ENCODE data around the gene COLEC12.

The COLEC12 gene

DNA sequence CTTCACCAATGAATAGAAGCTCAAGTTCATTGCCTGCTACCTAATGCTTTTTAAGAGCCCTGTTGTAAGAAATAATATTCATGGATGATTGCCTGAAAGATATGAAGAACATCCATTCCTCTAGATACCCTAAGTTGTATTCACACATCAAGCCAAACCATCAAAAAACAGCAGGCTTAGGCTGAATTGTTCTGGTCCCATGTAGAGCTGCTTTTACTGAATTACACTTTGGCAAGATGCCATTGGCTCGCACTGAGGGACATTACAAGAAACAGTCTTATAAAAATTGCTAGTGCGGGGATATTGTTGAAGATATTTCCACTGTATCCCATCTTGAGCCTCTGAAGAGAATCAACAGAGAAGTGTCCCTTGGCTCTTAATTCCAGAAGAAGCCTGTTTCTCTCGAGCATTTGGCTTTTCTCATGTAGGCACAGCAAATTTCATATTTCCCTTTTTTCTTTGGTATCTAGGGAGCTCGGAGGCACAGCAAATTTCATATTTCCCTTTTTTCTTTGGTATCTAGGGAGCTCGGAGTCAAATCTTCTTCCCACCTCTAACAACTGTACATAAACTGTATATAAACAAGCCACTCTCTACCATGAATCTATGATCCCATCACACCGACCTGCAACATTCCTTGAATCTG, 107.5 kb downstream of the COLEC12 start:
- in situ Hi-C loops (cut with MboI; ENCODE audit: low sequenced_read_pairs), result no loop called here

DNA sequence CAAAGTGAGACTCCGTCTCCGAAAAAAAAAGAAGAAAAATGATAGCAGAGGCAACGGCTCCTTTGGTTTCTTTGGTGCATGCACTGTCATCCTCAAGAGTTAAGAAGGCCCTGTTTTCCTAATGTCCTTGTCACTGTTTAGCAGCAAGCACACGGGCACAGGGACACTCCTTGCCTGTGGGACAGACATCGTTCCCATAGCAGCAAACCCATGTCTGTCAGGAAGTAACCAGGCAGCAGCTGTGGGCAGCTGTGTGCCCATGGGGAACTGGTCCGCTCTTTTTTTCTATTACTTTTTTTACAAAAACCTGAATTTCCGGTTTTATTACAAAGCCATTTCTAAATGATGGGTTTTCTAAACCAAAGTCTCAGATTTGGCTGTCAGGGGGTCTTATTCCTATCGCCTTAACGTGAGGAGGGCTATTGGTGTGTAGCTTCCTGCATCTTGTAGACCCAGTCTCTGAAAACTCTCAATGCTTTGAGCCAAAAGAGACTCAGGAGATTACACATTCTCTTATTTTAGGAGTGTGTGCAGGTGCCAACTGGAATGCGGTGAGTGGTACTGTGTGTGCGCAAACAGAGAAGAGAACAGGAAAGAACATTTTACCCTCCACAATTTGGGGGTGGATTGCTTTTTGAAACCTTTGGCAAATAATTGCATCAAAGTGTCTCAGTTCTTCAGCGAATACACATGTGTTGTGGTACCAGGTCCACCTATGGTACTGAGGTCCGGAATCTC, 109.6 kb downstream of the COLEC12 start:
- in situ Hi-C loops (cut with MboI; ENCODE audit: low sequenced_read_pairs), result no loop called here

DNA sequence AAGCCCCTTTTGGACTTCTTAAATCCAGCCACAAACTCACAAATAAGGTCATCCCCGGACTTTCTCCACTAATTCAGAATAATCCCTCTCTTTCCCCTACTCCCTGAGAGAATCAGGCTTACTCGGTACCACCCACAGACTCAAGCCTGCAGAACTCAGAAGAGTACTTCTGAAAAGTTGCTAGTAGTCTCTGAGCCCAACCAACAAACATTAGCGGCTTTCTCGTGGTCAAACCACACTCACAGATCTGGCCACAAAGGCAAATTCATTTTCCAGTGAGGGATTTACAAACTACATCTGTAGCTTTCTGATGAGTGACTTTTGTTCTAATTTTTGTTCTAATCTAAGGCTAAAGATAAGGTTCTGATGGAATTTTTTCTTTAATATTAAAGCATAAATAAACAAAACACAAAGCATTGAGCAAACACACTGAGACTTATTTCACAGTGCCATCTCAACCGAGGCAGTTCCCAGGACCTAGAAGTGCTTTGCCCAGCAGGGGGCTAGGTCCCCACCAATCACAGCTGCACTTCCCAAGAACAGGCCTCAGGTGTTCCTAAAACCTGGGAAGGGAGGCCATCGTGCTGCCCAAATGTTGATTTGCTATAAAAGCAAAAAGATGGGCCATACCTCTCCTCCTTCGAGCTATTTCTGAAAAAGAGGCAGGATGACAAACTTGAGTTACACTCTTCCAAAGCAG, 110.7 kb downstream of the COLEC12 start:
- in situ Hi-C loops (cut with MboI; ENCODE audit: low sequenced_read_pairs), result no loop called here

DNA sequence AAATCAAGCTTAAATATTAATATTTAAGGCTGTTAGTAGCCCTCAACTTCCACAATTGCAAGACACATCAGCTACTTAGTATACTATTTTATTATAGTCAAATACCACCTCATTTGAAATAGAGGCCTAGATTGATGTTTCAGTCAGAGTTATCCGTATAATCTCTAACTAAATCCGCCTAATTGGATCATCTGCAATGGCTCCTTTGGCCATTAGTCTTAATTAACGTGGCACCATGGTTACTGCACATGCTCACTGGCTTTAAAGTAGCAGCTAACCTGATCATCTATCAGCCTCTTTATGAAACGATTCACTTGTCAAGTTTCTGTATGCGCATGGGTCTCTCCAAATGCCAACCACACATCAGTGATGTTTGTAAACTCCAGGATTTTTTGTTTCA, 112.3 kb downstream of the COLEC12 start:
- in situ Hi-C loops (cut with MboI; ENCODE audit: low sequenced_read_pairs), result no loop called here

DNA sequence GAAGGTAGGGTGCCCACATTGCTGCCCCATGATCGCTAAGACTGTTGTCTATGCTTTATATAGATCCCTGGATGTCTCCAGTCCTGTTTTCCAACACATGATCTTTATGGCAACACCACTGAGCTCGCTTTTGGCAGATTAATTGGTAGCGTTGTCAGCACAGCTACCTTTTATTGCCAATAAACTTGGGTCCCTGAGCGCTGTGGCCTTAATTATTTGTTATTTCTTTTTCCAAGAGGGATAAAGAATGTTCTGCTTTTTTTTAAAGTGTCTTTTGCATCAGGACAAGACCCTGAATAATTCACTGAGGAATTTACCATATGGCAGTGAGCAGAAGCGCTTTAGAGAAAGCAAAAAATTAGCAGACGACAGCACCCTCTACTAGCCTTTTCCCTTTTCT, 113.5 kb downstream of the COLEC12 start:
- in situ Hi-C loops (cut with MboI; ENCODE audit: low sequenced_read_pairs), result no loop called here

DNA sequence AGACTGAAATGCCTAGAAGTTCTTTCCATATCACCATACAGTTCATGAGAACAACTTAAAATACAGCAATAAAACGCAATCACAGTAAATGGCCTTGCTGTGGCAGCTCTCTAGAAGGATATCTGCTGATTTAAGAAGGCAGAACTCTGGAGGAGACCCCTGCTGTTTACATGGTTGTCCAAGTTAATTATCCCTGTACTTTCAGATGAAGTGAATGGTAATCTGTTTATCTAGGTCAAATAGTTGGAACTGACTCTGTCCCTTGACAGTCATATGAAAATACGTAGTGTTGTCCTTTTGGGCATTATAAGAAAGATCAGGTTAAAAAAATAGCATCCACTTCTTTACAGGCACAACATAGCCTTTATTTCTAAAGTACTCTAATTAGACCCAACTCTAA, 115.6 kb downstream of the COLEC12 start:
- in situ Hi-C loops (cut with MboI; ENCODE audit: low sequenced_read_pairs), result no loop called here

DNA sequence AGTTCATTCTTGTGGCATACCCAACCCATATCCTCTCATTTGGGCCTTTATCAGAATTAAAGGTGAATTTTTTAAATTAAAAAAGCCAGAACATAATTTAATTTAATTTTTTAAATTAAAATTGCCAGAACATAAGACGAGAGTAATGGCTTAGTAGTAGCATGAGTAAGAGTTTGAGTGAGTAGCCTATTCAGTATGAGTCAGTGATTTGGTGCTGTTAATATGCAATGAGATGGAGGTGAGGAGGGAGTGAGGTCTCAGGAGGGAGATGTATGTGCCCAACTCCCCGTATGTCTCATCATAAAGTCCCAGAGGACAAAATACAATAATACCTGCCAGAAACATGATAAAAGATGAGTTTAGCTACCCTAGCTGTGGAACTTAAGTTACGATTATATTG, 117.4 kb downstream of the COLEC12 start:
- in situ Hi-C loops (cut with MboI; ENCODE audit: low sequenced_read_pairs), result no loop called here

DNA sequence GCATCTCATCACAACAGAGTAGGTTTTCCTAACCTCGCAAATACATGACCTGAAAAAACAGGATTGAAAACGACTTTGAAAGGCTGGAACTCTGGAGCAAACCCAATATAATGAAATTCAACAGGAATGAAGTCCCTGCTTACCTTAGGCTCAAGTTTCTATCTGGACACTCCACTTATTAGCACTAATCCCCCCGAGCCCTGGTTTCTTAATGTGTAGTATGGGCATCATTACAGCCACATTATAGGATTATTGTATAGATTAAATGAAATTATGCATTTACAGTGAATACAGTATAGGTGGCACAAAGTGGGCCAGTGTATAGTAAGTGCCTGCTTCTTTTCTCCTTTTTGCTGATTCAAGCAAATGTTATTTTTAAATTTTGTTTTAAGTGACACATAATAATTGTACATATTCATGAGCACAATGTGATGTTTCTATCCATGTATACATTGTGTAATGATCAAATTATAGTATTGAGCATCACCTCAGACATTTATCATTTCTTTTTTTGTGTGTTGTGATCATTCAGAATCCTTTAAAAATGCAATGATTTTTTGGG, 118.0 kb downstream of the COLEC12 start:
- in situ Hi-C loops (cut with MboI; ENCODE audit: low sequenced_read_pairs), result no loop called here

DNA sequence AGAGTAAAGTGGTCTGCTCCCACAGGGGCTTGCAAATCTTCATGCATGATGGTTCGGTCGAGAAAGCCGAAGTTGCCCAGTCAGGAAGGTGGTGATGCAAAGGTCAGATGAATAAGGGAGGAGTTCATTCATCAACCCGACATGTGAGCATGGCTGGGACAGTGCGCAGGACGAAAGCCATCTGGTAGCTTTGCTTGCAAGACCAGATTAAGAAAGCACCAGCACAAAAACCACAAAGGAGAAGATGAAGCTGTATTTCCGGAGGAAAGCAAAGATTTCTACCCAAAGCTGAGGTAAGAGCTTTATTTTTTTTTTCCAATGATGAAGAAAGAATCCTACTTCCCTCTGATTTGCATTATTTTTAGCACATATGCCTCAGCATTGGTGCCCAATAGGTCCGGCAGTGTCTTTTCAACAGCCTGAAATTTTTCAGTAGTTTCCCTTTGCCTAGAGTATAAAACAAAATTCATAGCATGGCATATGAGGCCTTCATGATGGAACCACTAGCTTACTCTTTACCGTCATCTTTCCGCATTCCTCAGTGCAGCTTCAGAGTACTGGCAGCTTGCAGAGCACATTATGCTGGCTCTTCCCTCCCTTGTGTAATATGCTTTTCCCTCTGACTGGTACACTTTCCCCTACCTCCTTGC, 120.7 kb downstream of the COLEC12 start:
- in situ Hi-C loops (cut with MboI; ENCODE audit: low sequenced_read_pairs), result no loop called here

DNA sequence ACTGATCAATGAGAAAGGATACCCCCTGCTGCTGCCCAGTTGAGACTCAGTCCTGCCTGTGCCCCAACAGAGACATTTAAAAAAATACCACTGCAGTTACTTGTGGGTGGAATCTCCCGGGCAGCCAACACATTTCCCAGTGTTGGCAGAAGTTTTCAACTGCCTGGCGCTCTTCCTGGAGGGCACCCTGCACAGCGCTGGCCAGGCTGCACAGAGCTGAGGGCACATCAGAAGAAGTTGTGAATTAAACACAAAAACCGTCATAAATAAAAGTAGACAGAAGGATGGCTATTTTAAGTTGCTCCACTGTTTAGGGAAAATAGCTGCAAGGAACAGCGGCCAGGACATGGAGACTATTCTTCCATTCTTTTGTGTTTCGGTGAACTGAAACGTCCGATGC, 122.4 kb downstream of the COLEC12 start:
- in situ Hi-C loops (cut with MboI; ENCODE audit: low sequenced_read_pairs), result no loop called here

DNA sequence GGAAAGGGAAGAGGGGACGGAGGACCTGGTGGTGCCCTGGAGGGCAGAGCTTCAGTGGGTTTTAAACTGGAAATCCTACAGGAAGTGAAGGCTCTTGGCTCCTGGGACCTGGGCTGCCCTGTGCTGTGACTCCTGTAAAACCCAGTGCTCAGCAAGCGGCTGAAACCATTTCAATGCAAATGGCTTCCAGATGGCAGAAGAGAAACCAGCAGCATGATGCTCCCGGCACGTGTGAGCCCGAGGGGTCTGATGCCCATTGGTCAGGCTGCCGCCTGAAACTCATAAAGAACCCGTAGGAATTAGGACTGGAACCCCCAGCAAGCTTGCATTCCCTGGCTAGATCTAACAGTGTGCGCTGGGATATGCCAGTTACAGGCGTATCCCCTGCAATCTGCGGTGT, 123.4 kb downstream of the COLEC12 start:
- in situ Hi-C loops (cut with MboI; ENCODE audit: low sequenced_read_pairs), result no loop called here

DNA sequence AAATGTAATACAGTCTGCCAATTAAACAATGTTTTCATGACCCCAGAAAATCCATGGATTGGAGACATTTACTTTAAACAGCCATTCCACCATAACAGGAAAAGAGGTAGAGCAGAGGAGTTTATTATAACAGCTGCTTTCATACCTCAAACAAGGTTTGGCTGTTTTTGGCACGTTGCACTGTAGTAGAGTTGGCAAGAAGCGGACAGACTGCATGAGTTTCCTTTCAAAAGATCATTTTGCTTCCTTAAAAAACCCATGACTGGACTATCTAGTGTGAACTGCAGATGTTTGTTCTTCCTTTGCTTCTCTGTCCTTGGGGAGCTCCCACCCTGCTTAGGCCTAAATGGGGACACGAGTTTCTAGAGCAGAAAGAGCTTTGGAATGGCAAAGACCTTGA, 124.2 kb downstream of the COLEC12 start:
- in situ Hi-C loops (cut with MboI; ENCODE audit: low sequenced_read_pairs), result no loop called here

DNA sequence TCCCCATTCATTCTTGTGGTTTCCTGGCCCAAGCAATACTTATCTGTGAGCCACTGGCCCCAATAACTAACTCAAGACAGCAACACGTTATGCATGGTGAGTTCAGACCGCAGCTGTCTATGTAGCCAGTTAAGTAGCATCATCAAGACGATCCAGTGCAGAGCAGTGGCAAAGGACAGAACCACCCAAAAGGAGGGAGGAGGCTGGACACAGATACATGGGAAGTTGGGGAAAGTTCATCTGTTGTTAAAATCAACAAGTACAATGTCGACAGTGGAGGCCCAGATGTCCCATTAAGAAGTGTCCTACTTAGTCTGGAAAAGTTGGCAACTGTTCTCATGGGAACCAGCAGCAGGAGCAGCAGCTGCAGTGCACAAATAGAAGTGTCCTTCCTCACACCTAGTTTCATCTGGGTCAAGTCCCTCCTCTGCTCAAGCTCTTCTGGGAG, 125.8 kb downstream of the COLEC12 start:
- in situ Hi-C loops (cut with MboI; ENCODE audit: low sequenced_read_pairs), result no loop called here

DNA sequence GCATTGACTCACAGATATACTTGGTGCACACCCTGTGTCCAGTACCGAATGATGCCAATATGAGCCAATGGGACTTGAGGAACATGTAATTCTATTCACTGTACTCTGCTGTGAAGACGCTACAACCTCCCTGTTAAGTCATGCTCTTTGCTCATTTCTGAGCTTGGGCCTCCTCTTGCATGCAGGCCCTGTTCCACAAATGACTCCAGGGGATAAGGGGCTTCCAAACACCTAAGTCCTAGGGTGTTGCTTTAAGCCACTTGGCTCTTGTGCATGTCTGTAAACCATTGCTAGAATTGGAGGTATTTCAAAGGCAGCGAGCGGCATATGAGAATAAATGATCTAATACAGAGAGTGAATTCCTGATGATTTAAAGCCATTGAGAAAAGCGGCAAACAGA, 126.7 kb downstream of the COLEC12 start:
- in situ Hi-C loops (cut with MboI; ENCODE audit: low sequenced_read_pairs), result no loop called here

DNA sequence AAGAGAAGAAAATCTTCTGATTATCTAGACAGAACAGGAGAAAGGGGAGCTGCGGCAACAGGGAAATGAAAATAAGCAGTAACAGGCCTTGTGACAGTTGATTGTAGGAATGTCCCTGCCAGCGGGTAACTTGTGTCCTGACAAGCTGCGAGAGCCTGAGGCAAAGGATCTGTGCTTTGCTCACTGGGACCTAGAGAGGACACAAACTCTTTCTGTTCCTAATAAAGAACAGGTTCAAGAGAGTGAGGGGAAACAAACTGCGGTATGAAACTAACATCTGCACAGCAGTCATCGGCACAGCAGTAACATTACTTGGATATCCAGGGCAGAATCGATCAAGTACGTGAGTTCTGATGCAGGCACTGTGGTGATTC, 128.9 kb downstream of the COLEC12 start:
- in situ Hi-C loops (cut with MboI; ENCODE audit: low sequenced_read_pairs), result no loop called here

DNA sequence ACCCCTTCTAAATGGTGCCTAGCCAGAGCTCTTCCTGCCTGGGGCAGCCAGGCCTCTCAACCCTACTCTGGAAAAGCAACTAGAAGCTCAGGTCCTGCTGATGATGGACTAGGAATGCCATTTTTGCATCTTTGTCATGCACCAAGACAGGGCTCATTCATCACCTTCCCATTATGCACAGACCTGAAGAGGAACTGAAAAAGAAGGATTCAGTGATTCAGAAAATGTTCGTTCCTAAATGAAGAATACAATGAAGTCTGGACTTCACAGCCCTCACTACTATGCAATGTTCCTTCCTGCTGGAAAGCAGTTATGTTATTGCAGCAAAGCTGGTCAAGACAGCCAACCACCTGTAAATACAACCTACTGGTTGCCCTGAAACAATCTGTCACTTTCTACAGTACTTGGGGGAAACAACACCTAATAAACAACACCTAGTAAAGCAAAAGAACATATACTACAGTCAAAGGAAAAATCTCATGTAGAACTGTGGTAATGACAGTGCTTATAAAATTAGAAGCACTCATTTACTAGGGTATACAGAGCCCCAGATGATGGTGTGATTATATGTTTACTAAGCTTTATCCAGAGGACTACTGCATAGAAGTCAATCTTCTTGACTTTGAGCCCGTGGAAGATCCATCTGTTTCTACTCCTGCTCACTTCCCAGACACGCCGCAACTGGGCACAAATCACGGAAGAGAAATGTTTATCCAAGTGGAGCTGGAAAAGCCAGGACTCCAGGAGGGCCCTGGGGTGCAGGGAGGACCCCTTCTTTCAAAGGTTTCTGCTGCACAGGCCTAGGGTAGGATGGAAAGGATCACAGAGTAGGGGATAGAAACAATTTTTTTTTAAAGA, 129.5 kb downstream of the COLEC12 start:
- in situ Hi-C loops (cut with MboI; ENCODE audit: low sequenced_read_pairs), result no loop called here

DNA sequence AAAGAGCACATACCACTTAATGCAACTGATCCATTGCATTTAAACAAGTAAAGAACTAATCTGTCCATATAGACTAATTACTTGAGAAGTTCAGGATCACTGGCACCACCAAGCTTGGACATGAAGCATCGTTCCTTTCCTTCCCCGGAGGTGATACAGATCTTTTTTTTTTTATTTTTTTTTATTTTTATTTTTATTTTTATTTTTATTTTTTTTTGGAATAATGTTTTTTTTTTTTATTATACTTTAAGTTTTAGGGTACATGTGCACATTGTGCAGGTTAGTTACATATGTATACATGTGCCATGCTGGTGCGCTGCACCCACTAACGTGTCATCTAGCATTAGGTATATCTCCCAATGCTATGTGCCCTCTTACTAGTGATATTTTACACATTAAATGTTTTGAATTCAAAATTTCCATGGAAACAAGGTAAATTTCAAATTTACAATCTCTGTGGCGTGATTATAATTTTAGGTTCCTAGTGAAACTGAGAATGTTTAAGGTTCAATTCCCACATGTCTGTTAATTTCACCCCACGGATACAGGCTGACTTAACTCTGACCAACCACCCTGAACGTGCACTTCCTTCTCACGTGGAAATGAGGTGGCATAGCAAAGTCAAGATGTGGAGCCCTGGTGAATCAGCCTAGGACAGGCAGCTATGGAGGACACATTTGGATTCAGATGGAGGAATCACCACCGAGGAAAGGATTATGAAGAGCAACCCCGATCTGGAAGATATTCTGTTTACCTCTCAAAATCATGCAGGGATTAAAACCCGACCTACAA, 131.1 kb downstream of the COLEC12 start:
- in situ Hi-C loops (cut with MboI; ENCODE audit: low sequenced_read_pairs), result no loop called here

DNA sequence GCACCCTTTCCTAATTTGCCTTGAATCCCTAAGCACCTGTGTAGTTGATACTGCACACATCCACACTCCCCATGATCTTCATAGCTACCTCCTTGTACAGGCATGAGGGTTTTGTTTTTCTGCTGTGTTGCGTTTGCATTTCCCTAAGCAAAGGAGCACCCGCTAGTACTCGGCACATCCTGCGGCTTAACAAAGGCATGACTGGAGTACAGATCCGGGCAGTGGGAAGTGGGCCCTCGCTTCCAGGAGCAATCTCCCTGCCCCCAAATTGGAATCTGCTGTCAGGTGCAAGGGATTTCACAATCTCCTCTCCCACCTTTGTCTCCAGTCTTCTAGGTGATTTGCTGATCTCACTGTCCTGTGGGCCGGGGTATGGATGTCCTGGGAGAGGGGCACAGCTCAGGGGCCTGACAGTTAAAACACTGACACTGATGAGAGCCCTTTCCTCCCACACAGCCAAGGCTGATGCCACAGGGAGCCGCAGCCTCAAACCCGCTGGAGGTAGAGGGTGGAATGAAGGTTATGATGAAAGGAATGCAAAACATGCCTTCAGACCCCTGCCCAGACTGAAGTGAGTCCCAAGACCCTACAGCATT, 133.9 kb downstream of the COLEC12 start:
- in situ Hi-C loops (cut with MboI; ENCODE audit: low sequenced_read_pairs), result no loop called here

DNA sequence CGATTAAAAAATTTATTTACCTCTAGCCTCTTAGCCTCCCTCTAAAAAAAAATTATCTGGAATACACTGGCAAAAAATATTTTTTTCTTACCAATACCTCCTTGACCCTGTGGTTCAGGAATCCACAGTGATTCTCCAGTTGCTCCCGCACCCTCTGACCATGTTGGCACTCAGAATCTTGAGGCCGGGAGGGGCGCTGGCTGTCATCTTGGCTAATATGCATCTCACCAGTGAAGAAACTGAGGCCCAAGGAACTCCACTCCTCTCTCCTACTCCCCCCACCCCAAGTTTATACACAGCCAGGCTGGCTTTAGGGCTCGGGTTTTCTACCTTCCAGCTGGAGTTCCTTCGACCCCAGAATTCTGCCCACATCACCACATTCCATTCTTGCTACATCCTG, 134.8 kb downstream of the COLEC12 start:
- in situ Hi-C loops (cut with MboI; ENCODE audit: low sequenced_read_pairs), result no loop called here

All from HL-60/S4 treated with retinoic acid at 250 ng/mL for 4 days and 3 days (cell line).